Omental fat pad (tissue), 4 donors: ENCODE measurements around the gene TRIM4. TPM values are rescaled to one million over a fixed set of nuclear protein-coding genes. Genes with fewer than 3 reads are reported as not detected.
"Not testable (repeated sequence)": the region's sequence is repeated elsewhere in the genome, so short reads cannot be mapped to it uniquely, and the experiment has no call there.

ENCODE experiments used
- ATAC-seq: fragments of 150-250 bp; one replicate; pipeline ENCODE4 v1.9.1; 2016; ENCODE audit warnings: mild to moderate bottlenecking, moderate library complexity; ENCODE audit not compliant: low FRiP score
- DNase-seq: peaks from one replicate; pipeline ENCODE4 v3.0.0-alpha.2; 2019; ENCODE audit warnings: low spot score
- total RNA-seq, 4 donors: library from RNA; depleted of rRNA; stranded (reverse); fragments of >200 nt; gene quantifications; one replicate each; pipeline ENCODE4 v1.1.0, GENCODE V29; 2016
- TF ChIP-seq, protein P1 (sequence below), 3 donors: fragments of 450-650 bp; IDR thresholded peaks; one replicate each; pipeline ENCODE4 v1.5.1; 2016 to 2017; ENCODE audit warnings: antibody characterized with exemption in 3 of 3, mild to moderate bottlenecking in 3 of 3, moderate library complexity in 2 of 3

TRIM4 gene
- total RNA-seq, 4 donors from 2014 or later: 28.8 to 45.2 (median 35.1) TPM

- ATAC-seq: no peak
- TF ChIP-seq, protein P1, sequence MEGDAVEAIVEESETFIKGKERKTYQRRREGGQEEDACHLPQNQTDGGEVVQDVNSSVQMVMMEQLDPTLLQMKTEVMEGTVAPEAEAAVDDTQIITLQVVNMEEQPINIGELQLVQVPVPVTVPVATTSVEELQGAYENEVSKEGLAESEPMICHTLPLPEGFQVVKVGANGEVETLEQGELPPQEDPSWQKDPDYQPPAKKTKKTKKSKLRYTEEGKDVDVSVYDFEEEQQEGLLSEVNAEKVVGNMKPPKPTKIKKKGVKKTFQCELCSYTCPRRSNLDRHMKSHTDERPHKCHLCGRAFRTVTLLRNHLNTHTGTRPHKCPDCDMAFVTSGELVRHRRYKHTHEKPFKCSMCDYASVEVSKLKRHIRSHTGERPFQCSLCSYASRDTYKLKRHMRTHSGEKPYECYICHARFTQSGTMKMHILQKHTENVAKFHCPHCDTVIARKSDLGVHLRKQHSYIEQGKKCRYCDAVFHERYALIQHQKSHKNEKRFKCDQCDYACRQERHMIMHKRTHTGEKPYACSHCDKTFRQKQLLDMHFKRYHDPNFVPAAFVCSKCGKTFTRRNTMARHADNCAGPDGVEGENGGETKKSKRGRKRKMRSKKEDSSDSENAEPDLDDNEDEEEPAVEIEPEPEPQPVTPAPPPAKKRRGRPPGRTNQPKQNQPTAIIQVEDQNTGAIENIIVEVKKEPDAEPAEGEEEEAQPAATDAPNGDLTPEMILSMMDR (IDR thresholded peaks at IDR 0.05): no peak
- no peak for DNase-seq
These were observed 28.3 kb upstream of the TRIM4 start for GRCh38 chr7:99947608-99948007.

- TF ChIP-seq, protein P1 (IDR thresholded peaks at IDR 0.05): no peak
- ATAC-seq (no peak), DNase-seq (no peak)
These were observed 25.3 kb upstream of the TRIM4 start for GRCh38 chr7:99944497-99945070.

GRCh38 chr7:99943641-99944496 is 24.5 kb upstream of the TRIM4 start:
- ATAC-seq (no peak), DNase-seq (no peak)
- TF ChIP-seq, protein P1 (IDR thresholded peaks at IDR 0.05): no peak

- DNase-seq (no peak), ATAC-seq (no peak)
- TF ChIP-seq, protein P1 (IDR thresholded peaks at IDR 0.05): no peak
These were observed 19.0 kb upstream of the TRIM4 start for GRCh38 chr7:99938296-99938695.

DNA sequence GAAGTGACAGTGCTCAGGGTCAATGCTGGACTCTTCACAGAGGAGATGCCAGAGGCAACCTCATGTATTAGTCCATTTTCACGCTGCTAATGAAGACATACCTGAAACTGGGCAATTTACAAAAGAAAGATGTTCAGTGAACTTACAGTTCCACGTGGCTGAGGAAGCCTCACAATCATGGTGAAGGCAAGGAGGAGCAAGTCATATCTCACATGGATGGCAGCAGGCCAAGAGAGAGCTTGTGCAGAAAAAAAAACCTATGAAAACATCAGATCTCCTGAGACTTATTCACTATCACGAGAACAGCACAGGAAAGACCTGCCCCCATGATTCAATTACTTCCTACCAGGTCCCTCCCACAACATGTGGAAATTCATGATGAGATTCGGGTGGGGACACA is 15.7 kb upstream of the TRIM4 start:
- DNase-seq, ATAC-seq: not testable (repeated sequence)

DNA sequence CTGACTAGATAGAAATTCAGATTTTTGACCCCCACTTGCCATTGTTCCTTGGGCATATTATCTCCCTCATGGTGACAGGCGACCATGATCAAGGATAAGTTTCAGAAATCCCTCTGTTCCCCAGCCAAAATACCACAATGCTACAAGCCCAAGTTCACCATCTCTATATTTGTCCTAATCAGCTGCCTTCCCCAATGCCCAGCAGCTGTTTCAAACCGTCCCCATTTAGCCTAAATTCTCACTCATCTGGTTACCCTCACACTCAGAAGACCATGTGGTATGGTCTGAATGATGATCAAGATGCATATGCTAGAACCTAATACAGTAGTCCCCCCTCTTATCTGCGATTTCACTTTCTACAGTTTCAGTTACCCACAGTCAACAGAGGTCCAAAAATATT is 11.0 kb upstream of the TRIM4 start:
- TF ChIP-seq, protein P1 (IDR thresholded peaks at IDR 0.05): no peak
- ATAC-seq (no peak), DNase-seq (no peak)

DNA sequence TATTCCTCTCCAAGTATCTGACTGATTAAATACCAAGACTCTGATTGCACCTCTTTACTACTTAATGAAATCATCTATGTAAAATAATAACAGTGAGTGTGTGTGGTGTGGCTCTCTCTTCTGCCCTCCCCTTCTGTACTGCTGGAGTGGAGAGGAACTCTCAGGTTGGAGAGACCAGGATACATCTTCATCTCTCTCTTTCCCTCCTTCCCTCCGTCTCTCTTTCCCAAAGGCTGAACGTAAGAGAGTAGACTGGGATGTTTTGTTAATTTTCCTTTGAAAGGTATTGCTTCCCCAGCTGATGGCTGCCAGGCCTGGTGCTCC is 10.4 kb upstream of the TRIM4 start:
- TF ChIP-seq, protein P1 (IDR thresholded peaks at IDR 0.05): no peak
- ATAC-seq (no peak), DNase-seq (no peak)
